GM18502 (cell line): Measurements from ENCODE around the gene EBP.
A peak's percentile ranks its signal among the peaks of the same experiment; 100 is the strongest.

Source experiments
- ATAC-seq: cut with Tn5 transposase; IDR thresholded peaks from one replicate; pipeline ENCODE4 v1.9.1; 2021; ENCODE audit warnings: mild to moderate bottlenecking; ENCODE audit not compliant: unreplicated experiment, poor library complexity

EBP gene

GRCh38 chrX:48573690-48574269, 52.2 kb downstream of the EBP start:
- peak; percentile 17 for ATAC-seq

GRCh38 chrX:48574270-48575266, 53.0 kb downstream of the EBP start, which contains the start of gene RBM3:
Gene RBM3 (plus strand): TSS chrX:48574484. CDS start chrX:48575181, 697 bp downstream.
- peak; percentile 76 for ATAC-seq

GRCh38 chrX:48575642-48576041, 54.0 kb downstream of the EBP start:
- no peak for ATAC-seq

GRCh38 chrX:48576108-48576507, 54.5 kb downstream of the EBP start:
- ATAC-seq = no peak
